GM21515 (cell line): ENCODE results near the gene PPIF.
A peak's percentile ranks its signal among the peaks of the same experiment; 100 is the strongest.

ENCODE experiments used
- ATAC-seq: cut with Tn5 transposase; IDR thresholded peaks from one replicate; pipeline ENCODE4 v1.9.1; 2021; ENCODE audit not compliant: unreplicated experiment

Gene PPIF

GRCh38 chr10:79313320-79313719 is 33.9 kb upstream of the PPIF start:
- no peak for ATAC-seq

- ATAC-seq = no peak
These were observed 33.3 kb upstream of the PPIF start for GRCh38 chr10:79313911-79314439.

DNA sequence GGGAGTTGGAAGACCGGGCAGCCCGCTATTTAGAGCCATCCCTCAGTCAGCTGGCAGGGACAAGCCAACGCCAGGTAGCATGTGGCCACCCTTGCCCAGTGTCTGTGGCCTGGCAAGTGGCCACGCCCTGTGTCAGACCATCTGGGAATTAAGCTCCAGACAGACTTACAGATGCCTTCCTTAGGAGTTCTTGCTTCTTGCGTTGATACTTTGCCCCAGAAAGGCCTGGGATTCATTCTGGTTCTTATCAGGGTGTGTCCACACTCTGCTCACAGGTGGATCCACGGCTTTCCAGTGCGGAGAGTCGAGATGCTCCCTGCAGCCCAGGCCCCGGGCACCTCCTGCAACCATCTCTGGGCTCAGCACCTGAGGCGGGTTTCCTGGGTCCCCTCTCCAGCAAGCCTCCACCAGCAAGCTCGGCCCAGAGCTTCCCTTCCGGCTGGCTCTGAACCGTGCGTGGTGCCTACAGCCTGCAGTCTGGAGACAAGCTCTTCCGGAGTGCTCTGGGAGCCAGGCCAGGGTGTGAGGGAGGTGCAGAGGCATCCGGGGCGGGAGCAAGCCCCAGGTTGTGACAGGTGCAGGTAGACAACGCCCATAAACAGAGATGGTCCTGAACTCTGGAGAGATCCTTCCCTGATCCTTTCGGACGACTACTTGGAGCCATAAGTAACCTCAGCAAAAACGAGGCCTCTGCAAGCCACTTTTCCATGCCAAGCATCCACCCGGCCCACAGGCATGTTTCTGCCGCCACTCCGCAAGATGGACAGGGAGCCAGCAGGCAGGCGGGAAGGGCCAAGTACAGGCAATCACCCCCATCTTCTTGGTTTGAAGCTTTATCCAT is 32.3 kb upstream of the PPIF start:
- no peak for ATAC-seq

- ATAC-seq = no peak
These were observed 31.7 kb upstream of the PPIF start for GRCh38 chr10:79315602-79315920.

DNA sequence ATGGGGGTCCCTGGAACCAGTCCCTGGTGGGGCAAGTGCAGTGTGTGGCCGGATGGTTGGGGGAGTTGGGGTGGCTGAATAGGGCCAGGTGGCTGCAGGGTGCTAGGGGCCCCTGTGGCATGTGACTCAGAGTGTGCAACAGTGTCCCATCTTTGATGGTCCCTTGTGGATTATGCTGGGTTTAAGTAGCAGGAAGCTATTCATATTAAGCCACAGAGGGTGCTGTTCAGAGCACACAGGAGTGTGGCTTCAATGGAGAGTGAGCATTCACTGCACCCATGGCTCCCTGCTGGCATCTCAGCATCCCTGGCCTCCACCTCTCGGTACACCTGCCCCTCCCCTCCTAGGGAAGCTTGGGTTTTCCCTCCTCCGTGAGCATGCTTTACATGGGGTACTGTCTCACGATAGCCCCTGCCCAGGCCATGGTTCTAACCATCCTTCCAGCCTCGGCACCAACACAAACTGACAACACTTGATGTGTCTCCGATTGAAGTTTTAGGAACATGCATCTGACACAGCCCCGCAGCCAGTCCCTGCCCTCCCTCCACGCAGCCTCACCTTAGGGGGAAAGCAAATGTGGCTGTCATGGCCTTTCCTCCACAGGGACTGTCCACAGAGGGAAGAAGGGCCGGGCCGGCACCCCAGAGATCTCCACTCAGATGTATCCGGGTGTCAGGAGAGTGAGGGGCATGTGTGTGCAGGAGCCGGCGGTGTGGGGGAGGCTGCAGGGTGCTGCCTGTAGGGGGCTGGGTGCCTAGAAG is 30.4 kb upstream of the PPIF start:
- ATAC-seq = peak; percentile 54

GRCh38 chr10:79318369-79318768 is 28.9 kb upstream of the PPIF start:
- no peak for ATAC-seq

DNA sequence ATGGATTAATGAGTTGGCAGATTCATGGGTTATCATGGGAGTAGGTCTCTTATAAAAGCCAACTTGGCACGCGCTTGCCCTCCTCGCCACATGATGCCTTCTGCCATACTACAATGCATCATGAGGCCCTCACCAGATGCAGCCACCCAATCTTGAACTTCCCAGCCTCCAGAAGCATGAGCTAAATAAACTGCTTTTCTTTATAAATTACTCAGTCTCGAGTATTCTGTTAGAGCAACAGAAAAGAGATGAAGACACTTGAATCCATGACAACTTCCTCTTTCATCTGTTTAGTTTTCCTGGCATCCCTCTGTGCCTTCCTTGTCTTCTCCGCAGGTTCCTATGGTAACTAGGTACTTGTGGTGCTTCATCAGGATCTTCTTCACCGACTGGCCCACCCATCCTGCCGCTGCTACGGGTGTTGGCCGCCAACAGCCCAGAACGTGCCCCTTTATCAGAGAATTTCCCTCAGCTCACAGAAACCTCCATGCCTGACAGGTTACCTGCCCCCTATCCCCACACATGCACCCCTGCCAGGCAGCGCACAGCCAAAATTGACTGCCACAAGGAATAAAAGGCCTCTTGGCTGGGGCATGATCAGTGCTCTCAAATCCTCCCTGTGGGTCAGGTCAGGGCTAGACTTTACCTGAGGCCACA is 28.0 kb upstream of the PPIF start:
- ATAC-seq = no peak

GRCh38 chr10:79320316-79320715 is 27.0 kb upstream of the PPIF start:
- ATAC-seq = no peak

DNA sequence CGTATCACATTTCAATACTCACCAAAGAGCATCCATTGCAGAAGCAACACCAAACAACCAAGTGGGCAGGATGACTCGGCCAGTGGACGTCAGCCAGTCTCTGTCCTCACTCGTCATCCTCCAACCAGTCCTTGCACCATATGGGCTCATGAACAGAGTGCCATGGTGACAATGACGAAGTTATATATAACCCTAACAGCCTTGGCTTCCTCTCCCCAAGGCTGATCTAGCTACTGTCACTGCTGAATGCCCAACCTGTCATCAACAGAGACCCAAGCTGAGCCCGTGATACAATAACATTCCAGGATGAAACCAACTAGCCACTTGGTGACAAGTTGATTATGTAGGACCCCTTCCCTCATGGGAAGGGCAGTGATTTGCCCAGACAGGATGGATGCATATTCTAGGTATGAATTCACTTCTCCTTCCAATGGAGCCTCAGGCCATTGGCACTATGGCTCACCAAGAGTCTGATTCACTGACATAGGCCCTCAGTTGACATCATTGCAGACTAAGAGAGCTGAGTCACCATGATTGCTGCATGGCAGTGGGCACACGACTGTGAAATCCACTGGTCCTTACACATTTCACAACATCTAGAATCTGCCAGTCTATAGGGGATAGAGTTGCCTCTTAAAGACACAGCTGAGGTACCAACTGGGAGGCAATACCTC is 26.3 kb upstream of the PPIF start:
- ATAC-seq = no peak

- ATAC-seq = no peak
These were observed 25.8 kb upstream of the PPIF start for GRCh38 chr10:79321494-79321882.

DNA sequence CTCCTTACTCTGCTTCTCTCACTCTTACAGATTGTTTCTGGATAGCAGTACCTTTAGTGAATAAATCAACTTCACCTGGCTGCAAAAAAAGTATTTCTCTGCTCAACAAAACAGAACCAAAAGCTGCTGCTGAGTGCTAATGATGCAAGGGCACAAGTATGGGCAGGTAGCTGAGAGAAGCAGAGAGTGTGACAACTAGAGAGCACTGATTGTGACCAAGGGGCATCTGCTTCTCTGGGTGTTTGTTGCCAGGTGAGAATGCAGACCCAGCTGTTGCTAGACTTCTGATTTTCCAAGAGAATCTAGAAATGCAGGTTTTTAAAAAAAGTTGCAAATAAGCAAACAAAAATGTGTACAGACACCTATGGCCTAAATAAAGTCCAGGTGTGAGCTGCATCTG is 25.3 kb upstream of the PPIF start:
- no peak for ATAC-seq

GRCh38 chr10:79322616-79323543 is 24.4 kb upstream of the PPIF start:
- ATAC-seq = peak; percentile 57

- no peak for ATAC-seq
These were observed 23.7 kb upstream of the PPIF start for GRCh38 chr10:79323602-79324001.

DNA sequence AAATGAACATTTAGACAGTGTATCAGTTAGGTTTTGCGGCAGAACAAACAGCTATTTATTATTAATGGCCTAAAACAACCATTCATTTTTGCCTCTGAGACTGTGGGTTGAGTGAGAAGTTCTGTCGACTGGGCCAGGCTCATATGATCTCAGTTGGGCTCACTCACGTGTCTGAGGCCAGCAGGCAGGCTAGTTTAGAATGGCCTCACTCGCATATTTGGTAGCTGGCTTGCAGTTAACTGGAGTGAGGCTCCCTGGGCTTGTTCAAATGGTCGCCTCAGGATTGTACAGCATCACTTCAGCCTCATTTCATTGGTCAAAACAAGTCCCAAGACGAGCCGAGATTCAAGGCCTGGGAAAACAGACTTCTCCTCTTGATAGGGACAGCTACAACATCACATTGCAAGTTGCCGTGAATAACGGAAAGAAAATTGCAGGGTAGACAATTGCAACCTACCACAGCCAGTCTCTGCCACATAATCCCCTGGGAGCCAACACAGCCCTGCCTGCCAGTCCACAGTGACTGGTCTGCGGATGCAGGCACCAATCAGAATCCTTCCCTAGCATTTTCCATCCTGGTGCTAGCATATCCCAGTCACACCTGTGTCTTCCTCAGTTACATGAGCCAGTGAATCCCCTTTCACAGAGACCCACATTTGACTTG is 23.1 kb upstream of the PPIF start:
- no peak for ATAC-seq

- no peak for ATAC-seq
These were observed 20.7 kb upstream of the PPIF start for GRCh38 chr10:79326361-79327089.

DNA sequence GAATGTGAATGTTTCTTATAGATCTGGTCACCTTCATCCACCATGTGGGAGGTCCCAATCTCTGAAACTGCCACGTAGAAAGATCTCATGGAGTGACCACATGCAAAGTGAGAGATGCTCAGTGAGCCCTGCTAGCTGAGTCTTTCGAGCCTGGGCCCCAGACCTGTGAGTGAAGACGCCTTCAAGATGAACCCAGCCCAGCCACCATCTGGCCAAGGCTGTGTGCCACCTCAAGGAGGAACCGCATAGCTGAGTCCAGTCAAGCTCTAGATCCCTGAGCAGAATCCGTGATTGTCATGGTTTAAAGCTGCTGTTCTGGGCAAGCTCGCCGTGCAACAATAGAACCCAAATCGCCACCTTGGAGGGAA is 20.2 kb upstream of the PPIF start:
- ATAC-seq = peak; percentile 38

- ATAC-seq = no peak
These were observed 19.0 kb upstream of the PPIF start for GRCh38 chr10:79328147-79328701.

GRCh38 chr10:79328737-79329504 is 18.3 kb upstream of the PPIF start:
- no peak for ATAC-seq
